ENCODE data around the gene ERBB4. TPM values are rescaled to one million over a fixed set of nuclear protein-coding genes. Genes with fewer than 3 reads are reported as not detected.

Gene ERBB4
- total and polyA plus RNA-seq, 10 of the 15 experiments (the other 5 are each of a cell fraction or from before 2014, with no cell fraction given), result under 0.01 to 0.23 (median 0.01) TPM; not detected in 4

- TF ChIP-seq ZNF24 (IDR thresholded peaks at IDR 0.05) (no peak), PBX3 (IDR thresholded peaks at IDR 0.05; ENCODE audit: insufficient replicate concordance, low read depth, low read length) (no peak)
These were observed 866.6 kb downstream of the ERBB4 start (continued) for GRCh38 chr2:211671977-211672376.

DNA sequence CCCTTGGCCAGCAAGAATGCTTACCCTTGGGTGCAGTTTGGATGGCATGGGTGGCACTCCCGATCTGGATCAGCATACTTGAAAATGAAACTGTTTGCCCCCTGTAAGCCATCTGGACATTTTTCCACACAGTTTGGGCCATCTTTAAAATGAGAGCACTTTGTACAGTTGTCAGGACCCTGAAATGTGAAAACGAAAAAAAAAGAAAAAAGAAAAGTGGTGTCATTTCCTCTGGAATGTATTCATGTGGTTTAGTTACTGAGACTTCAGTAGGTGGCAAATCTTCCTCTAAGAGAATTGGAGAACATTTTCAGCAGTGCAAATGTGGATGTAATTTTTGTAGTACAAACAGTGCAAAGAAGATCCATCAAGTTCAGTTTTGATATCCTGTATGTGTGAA, 873.3 kb downstream of the ERBB4 start:
- CTCF ChIA-PET, result no interaction called here
- no peak for FAIRE-seq

GRCh38 chr2:211664321-211664720, 874.3 kb downstream of the ERBB4 start:
- intact Hi-C loops (cut with micrococcal nuclease; ENCODE audit: unreplicated experiment) (no loop called here), in situ Hi-C loops (cut with MboI) (no loop called here)
- CTCF ChIA-PET, result interaction anchor here (0.5 kb wide), 1 partner anchor 503 kb away, joined by 3 read pairs; no protein-coding TSS in a partner anchor
- no peak for FAIRE-seq
- Histone ChIP-seq H3K79me2 (ENCODE audit: control insufficient read depth, insufficient read depth, low read length) (no peaks in the 10 kb centered on the region), H3K4me2 (ENCODE audit: control insufficient read depth, insufficient read depth) (no peak overlapping the region), H3K4me1 (ENCODE audit: control insufficient read depth, insufficient read depth, low read length) (no peaks in the 10 kb centered on the region), H3K4me3 (no peak overlapping the region), H3K36me3 (ENCODE audit: control insufficient read depth in 2 of 2, insufficient read depth in 2 of 2, low read length in 1 of 2) (no peaks in the 10 kb centered on the region), H4K20me1 (ENCODE audit: control insufficient read depth, insufficient read depth) (no peaks in the 10 kb centered on the region), H3K27me3 (replicated peaks in 1 of 2; ENCODE audit: control insufficient read depth in 2 of 2, insufficient read depth in 2 of 2, low read length in 1 of 2) (no peaks in the 10 kb centered on the region), H3K9ac (ENCODE audit: control insufficient read depth, insufficient read depth, low read length) (no peak overlapping the region), H3K9me3 (replicated peaks; ENCODE audit: control insufficient read depth, insufficient read depth, low read length) (no peaks in the 10 kb centered on the region), H3K27ac (ENCODE audit: control insufficient read depth, insufficient read depth) (no peak overlapping the region), H2AFZ (ENCODE audit: control insufficient read depth, low read depth, low read length) (no peak overlapping the region)
- POLR2A ChIA-PET, result no interaction called here
- RAD21 ChIA-PET (ENCODE audit: unreplicated experiment), result no interaction called here
- DNase-seq (ENCODE audit: low read depth, low spot score), result no peak
- ATAC-seq, result no peak
- BruUV-seq (replicated peaks), result no TSS peak
- 54% methylated on average over 2 of the region's 2 CpGs for WGBS (ENCODE audit: insufficient coverage, insufficient replicate concordance, low lambda C conversion rate, missing lambda C conversion rate)
- SMC1A ChIA-PET (ENCODE audit: uncharacterized antibody, unreplicated experiment), result interaction anchor here (0.7 kb wide), 1 partner anchor 242 kb away, joined by 4 read pairs; no protein-coding TSS in a partner anchor
- TF ChIP-seq REST (IDR thresholded peaks at IDR 0.05; ENCODE audit: low read depth, low read length), result no peak
- TF ChIP-seq SIX5 (IDR thresholded peaks at IDR 0.05; ENCODE audit: low read depth, low read length, severe bottlenecking), result no peak
- no peak for TF ChIP-seq POLR2AphosphoS5 (IDR thresholded peaks at IDR 0.05; ENCODE audit: low read length)
- TF ChIP-seq, protein P1, sequence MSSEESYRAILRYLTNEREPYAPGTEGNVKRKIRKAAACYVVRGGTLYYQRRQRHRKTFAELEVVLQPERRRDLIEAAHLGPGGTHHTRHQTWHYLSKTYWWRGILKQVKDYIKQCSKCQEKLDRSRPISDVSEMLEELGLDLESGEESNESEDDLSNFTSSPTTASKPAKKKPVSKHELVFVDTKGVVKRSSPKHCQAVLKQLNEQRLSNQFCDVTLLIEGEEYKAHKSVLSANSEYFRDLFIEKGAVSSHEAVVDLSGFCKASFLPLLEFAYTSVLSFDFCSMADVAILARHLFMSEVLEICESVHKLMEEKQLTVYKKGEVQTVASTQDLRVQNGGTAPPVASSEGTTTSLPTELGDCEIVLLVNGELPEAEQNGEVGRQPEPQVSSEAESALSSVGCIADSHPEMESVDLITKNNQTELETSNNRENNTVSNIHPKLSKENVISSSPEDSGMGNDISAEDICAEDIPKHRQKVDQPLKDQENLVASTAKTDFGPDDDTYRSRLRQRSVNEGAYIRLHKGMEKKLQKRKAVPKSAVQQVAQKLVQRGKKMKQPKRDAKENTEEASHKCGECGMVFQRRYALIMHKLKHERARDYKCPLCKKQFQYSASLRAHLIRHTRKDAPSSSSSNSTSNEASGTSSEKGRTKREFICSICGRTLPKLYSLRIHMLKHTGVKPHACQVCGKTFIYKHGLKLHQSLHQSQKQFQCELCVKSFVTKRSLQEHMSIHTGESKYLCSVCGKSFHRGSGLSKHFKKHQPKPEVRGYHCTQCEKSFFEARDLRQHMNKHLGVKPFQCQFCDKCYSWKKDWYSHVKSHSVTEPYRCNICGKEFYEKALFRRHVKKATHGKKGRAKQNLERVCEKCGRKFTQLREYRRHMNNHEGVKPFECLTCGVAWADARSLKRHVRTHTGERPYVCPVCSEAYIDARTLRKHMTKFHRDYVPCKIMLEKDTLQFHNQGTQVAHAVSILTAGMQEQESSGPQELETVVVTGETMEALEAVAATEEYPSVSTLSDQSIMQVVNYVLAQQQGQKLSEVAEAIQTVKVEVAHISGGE (CRISPR knock-in tag; IDR thresholded peaks at IDR 0.05), result no peak

More for the DNA sequence above, 873.3 kb downstream of the ERBB4 start:
- Histone ChIP-seq H3K4me3 (no peak overlapping the region), H3K27me3 (replicated peaks in 1 of 2; ENCODE audit: control insufficient read depth in 2 of 2, insufficient read depth in 2 of 2, low read length in 1 of 2) (no peaks in the 10 kb centered on the region), H3K79me2 (ENCODE audit: control insufficient read depth, insufficient read depth, low read length) (no peaks in the 10 kb centered on the region), H3K9ac (ENCODE audit: control insufficient read depth, insufficient read depth, low read length) (no peak overlapping the region), H3K9me3 (replicated peaks; ENCODE audit: control insufficient read depth, insufficient read depth, low read length) (no peaks in the 10 kb centered on the region), H3K4me1 (ENCODE audit: control insufficient read depth, insufficient read depth, low read length) (no peaks in the 10 kb centered on the region), H3K36me3 (ENCODE audit: control insufficient read depth in 2 of 2, insufficient read depth in 2 of 2, low read length in 1 of 2) (no peaks in the 10 kb centered on the region), H4K20me1 (ENCODE audit: control insufficient read depth, insufficient read depth) (no peaks in the 10 kb centered on the region), H2AFZ (ENCODE audit: control insufficient read depth, low read depth, low read length) (no peak overlapping the region), H3K4me2 (ENCODE audit: control insufficient read depth, insufficient read depth) (no peak overlapping the region), H3K27ac (ENCODE audit: control insufficient read depth, insufficient read depth) (no peak overlapping the region)
- POLR2A ChIA-PET, result no interaction called here
- intact Hi-C loops (cut with micrococcal nuclease; ENCODE audit: unreplicated experiment), result no loop called here
- DNase-seq (ENCODE audit: low read depth, low spot score), result no peak
- TF ChIP-seq IRF4 (IDR thresholded peaks at IDR 0.05; ENCODE audit: low read depth, low read length) (no peak), PML (IDR thresholded peaks at IDR 0.05; ENCODE audit: low read length) (no peak), CBX3 (IDR thresholded peaks at IDR 0.05; ENCODE audit: borderline replicate concordance, low read depth) (no peak)
- SMC1A ChIA-PET (ENCODE audit: uncharacterized antibody, unreplicated experiment), result no interaction called here
- no peak for ATAC-seq
- RAD21 ChIA-PET (ENCODE audit: unreplicated experiment), result no interaction called here
- in situ Hi-C loops (cut with MboI), result no loop called here
- WGBS (ENCODE audit: insufficient coverage, insufficient replicate concordance, low lambda C conversion rate, missing lambda C conversion rate), result 0% methylated on average over 2 of the region's 2 CpGs
- no TSS peak for BruUV-seq (replicated peaks)
